ENCODE results near the gene SRI. TPM values are rescaled to one million over a fixed set of nuclear protein-coding genes. Genes with fewer than 3 reads are reported as not detected.

The SRI gene
- polyA plus RNA-seq, 1 of the 3 experiments (the other 2 are of a cell fraction): 197 TPM

- H3K27ac ChIP-seq (ENCODE audit: low read depth in 2 of 2, low read length in 1 of 2): no peak overlapping the region
- TF ChIP-seq CHD2 (IDR thresholded peaks at IDR 0.05; ENCODE audit: low read length, partially characterized antibody) (no peak), YY1 (IDR thresholded peaks at IDR 0.05; ENCODE audit: low read depth) (no peak), REST (IDR thresholded peaks at IDR 0.05; ENCODE audit: low read depth, low read length) (no peak), RXRA (IDR thresholded peaks at IDR 0.05; ENCODE audit: borderline replicate concordance, low read depth) (no peak), GATA2 (CRISPR knock-in tag; IDR thresholded peaks at IDR 0.05) (no peak)
These were observed 3.6 kb downstream of the SRI start for GRCh38 chr7:88216276-88216675.

GRCh38 chr7:88215295-88215694 lies 4.5 kb downstream of the SRI start:
- no peak overlapping the region for H3K9ac ChIP-seq
- ChIA-PET CTCF (interaction anchor here (1.3 to 1.7 kb wide), 3 partner anchors 12 to 29 kb away, joined by 4 to 7 read pairs (median 5); no protein-coding TSS in a partner anchor), POLR2A (no interaction called here)
- DNase-seq: no peak
- no peaks in the 10 kb centered on the region for H3K9me2 ChIP-seq
- H3K27me3 ChIP-seq (ENCODE audit: insufficient read depth): no peaks in the 10 kb centered on the region
- H4K20me1 ChIP-seq (ENCODE audit: insufficient read depth): peaks cover 22% of the 10 kb centered on the region
- H3K9me3 ChIP-seq: no peaks in the 10 kb centered on the region
- H2AFZ ChIP-seq (ENCODE audit: low read depth): no peak overlapping the region
- H3K79me2 ChIP-seq (ENCODE audit: insufficient read depth): peaks cover 58% of the 10 kb centered on the region
- TF ChIP-seq TCF12 (IDR thresholded peaks at IDR 0.05): no peak
- TF ChIP-seq USF2 (IDR thresholded peaks at IDR 0.05; ENCODE audit: borderline replicate concordance, low read depth, low read length): no peak
- TF ChIP-seq CTCF (IDR thresholded peaks at IDR 0.05): no peak
- TF ChIP-seq GATA2 (CRISPR knock-in tag; IDR thresholded peaks at IDR 0.05): no peak
- H3K4me3 ChIP-seq (ENCODE audit: low read depth in 2 of 2, low read length in 1 of 2): no peak overlapping the region
- peaks cover 6 to 11% of the 10 kb centered on the region in 2 experiments for H3K4me1 ChIP-seq (ENCODE audit: control insufficient read depth in 1 of 2, insufficient read depth in 2 of 2, low read depth in 1 of 2, low read length in 1 of 2)
- 85% methylated on average over 2 of the region's 2 CpGs for WGBS (ENCODE audit: low lambda C conversion rate)
- H3K27ac ChIP-seq (ENCODE audit: low read depth in 2 of 2, low read length in 1 of 2): no peak overlapping the region
- H3F3A ChIP-seq (replicated peaks; ENCODE audit: insufficient read depth): peaks cover 1% of the 10 kb centered on the region
- H3K36me3 ChIP-seq (replicated peaks in 1 of 2; ENCODE audit: control insufficient read depth in 1 of 2, insufficient read depth in 2 of 2, low read length in 1 of 2): peaks cover 58 to 77% of the 10 kb centered on the region in 2 experiments
- no peak overlapping the region for H3K4me2 ChIP-seq

More at GRCh38 chr7:88216276-88216675, 3.6 kb downstream of the SRI start:
- no peaks in the 10 kb centered on the region for H3K9me3 ChIP-seq
- no peak for DNase-seq
- no peaks in the 10 kb centered on the region for H3K27me3 ChIP-seq (ENCODE audit: insufficient read depth)
- no peak overlapping the region for H2AFZ ChIP-seq (ENCODE audit: low read depth)
- ChIA-PET POLR2A (no interaction called here), CTCF (interaction anchor here (0.7 to 1.3 kb wide), 2 partner anchors 27 to 30 kb away, joined by 3 to 5 read pairs; no protein-coding TSS in a partner anchor)
- H3K79me2 ChIP-seq (ENCODE audit: insufficient read depth): peaks cover 58% of the 10 kb centered on the region
- H3K9ac ChIP-seq: no peak overlapping the region
- H3K4me1 ChIP-seq (ENCODE audit: control insufficient read depth in 1 of 2, insufficient read depth in 2 of 2, low read depth in 1 of 2, low read length in 1 of 2): peaks cover 6 to 19% of the 10 kb centered on the region in 2 experiments
- no peak overlapping the region for H3K4me2 ChIP-seq
- H4K20me1 ChIP-seq (ENCODE audit: insufficient read depth): peaks cover 22% of the 10 kb centered on the region
- H3K4me3 ChIP-seq (ENCODE audit: low read depth in 2 of 2, low read length in 1 of 2): no peak overlapping the region
- no peaks in the 10 kb centered on the region for H3K9me2 ChIP-seq
- H3F3A ChIP-seq (replicated peaks; ENCODE audit: insufficient read depth): peaks cover 11% of the 10 kb centered on the region
- H3K36me3 ChIP-seq (replicated peaks in 1 of 2; ENCODE audit: control insufficient read depth in 1 of 2, insufficient read depth in 2 of 2, low read length in 1 of 2): peaks cover 49 to 70% of the 10 kb centered on the region in 2 experiments

All from SK-N-SH (cell line).